DMS53 treated with DMSO at 0.1 percent for 48 hours (cell line): ENCODE data around the gene PPRC1.
A peak's percentile ranks its signal among the peaks of the same experiment; 100 is the strongest.

Experiments used
- DNase-seq: peaks from one replicate; lab custom pipeline; 2025; ENCODE audit not compliant: unreplicated experiment; lab: John Stamatoyannopoulos, UW

The PPRC1 gene, protein sequence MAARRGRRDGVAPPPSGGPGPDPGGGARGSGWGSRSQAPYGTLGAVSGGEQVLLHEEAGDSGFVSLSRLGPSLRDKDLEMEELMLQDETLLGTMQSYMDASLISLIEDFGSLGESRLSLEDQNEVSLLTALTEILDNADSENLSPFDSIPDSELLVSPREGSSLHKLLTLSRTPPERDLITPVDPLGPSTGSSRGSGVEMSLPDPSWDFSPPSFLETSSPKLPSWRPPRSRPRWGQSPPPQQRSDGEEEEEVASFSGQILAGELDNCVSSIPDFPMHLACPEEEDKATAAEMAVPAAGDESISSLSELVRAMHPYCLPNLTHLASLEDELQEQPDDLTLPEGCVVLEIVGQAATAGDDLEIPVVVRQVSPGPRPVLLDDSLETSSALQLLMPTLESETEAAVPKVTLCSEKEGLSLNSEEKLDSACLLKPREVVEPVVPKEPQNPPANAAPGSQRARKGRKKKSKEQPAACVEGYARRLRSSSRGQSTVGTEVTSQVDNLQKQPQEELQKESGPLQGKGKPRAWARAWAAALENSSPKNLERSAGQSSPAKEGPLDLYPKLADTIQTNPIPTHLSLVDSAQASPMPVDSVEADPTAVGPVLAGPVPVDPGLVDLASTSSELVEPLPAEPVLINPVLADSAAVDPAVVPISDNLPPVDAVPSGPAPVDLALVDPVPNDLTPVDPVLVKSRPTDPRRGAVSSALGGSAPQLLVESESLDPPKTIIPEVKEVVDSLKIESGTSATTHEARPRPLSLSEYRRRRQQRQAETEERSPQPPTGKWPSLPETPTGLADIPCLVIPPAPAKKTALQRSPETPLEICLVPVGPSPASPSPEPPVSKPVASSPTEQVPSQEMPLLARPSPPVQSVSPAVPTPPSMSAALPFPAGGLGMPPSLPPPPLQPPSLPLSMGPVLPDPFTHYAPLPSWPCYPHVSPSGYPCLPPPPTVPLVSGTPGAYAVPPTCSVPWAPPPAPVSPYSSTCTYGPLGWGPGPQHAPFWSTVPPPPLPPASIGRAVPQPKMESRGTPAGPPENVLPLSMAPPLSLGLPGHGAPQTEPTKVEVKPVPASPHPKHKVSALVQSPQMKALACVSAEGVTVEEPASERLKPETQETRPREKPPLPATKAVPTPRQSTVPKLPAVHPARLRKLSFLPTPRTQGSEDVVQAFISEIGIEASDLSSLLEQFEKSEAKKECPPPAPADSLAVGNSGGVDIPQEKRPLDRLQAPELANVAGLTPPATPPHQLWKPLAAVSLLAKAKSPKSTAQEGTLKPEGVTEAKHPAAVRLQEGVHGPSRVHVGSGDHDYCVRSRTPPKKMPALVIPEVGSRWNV (N-terminal part only)

GRCh38 chr10:102132563-102133372 lies at the start of gene PPRC1:
Gene PPRC1 (plus strand): TSS chr10:102133040. CDS start chr10:102133069, 29 bp downstream.
- peak; percentile 98 for DNase-seq

- DNase-seq, result no peak
Observed at GRCh38 chr10:102083541-102083940, 49.3 kb upstream of the PPRC1 start.

- no peak for DNase-seq
Observed at GRCh38 chr10:102085336-102085735, 47.5 kb upstream of the PPRC1 start.

DNA sequence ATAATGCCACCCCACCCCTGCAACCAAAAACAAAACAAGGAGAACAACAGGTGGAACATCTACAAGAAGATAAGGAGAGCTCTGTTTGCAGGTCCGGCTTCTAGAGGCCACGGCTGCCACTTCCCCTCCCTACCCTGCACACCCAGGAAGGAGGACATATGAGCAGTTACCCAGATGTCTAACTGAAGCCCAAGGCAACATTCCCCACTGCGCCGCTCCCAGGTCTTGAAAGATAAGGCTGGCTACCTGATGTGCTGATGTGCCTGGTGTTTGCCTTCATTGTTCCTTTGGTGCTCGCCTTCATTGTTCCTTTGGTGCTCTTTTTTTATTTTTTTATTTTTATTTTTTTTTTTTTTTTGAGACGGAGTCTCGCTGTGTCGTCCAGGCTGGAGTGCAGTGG lies 46.6 kb upstream of the PPRC1 start:
- DNase-seq, result no peak

DNA sequence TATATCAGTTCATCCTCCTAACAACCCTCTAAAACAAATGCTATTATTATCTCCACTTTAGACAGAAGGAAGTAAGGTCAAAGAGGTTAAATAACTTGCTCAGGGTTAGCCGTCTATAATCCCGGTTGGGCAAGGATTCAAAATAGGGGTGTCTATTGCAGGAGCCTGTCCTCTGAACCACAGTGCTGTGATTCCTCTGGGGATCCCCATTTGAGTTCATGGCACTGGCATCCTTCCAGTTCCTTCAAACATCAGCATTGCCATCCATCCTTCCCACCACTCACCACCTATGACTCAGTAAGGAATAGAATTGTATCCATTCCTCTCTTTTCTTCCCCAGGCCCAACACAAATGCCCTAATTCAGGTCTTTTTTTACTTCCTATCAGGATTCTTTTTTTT lies 42.1 kb upstream of the PPRC1 start:
- no peak for DNase-seq

- DNase-seq, result no peak
Observed at GRCh38 chr10:102096449-102096848, 36.4 kb upstream of the PPRC1 start.

DNA sequence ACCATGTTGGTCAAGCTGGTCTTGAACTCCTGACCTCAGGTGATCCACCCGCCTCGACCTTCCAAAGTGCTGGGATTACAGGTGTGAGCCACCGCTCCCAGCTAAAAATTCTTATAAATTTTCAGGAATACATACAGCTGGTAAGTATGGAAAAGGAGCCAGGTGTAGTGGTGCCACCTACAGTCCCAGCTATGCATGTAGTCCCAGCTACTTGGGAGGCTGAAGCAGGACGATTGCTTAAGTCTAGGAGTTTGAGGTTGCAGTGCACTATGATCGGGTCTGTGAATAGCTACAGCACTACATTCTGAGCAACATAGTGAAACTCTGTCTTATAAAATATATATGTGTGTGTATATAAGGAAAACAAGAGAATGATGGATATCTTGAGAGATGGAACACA lies 31.7 kb upstream of the PPRC1 start:
- DNase-seq, result no peak

DNA sequence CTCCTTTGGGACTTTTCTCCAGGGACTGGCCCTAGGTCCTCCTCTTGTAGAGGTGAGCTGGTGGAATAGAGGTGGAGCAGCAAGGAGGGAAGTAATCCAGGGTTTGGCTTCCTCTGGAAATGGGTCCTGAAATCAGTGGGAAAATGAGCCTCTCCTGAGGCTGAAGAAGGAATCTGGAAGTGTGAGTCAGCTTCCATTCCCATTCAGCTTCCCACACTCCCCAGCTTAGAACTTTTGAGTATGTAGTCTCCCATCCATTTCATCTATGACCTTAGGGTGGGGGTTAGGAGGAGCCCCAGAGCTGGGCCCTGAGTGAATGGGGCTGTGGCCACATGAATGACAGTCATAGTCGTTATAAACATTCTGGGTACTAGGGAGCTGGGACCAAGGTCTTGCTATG lies 30.4 kb upstream of the PPRC1 start:
- DNase-seq, result no peak

GRCh38 chr10:102106998-102107397 lies 25.8 kb upstream of the PPRC1 start:
- no peak for DNase-seq

GRCh38 chr10:102109166-102110116 lies 23.4 kb upstream of the PPRC1 start:
- DNase-seq, result no peak

DNA sequence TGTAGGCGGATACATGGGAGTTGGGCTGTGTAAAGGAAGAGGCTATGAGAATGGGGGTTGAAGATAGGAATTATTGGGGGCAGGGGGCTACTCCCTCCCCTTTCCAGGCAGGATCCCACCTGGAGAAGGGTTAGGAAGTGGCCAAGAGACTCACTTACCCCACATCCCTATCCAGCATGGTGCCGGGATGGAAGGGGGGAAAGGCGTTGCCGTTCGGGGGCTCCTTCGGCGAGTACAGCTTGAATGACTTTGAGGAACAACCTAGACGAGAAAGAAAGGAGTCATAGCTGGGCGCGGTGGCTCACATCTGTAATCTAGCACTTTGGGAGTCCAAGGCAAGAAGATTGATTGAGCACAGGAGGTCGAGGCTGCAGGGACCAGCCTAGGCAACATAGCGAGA lies 21.6 kb upstream of the PPRC1 start:
- DNase-seq, result no peak

DNA sequence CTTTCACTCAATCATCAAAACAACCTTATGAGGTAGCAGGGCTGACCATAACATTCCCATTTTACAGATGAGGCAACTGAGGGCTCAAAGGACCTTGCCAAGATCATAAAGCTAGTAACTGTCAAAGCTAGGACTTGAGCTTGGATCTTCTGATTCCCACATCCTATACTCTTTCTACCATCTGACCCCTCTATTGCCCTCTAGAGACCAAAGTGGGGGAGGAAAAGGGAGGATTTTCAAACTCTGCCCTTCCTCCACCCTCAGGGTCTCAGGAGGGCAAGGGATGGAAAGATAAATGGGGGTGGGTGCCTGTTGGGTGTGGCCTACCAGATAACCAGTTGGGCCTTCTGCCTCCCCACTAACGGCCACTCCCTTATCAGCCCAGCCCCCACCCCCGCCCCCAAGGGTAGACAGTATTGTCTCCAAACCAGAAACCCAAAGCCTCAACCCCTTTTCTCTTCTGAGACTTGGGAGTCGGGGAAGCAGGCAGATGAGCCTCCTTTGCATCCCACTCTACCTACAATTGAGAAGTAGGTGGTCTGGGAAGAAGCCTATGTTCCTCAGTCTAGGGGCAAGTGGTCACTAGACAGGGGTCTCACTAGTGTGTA lies 20.5 kb upstream of the PPRC1 start:
- no peak for DNase-seq

DNA sequence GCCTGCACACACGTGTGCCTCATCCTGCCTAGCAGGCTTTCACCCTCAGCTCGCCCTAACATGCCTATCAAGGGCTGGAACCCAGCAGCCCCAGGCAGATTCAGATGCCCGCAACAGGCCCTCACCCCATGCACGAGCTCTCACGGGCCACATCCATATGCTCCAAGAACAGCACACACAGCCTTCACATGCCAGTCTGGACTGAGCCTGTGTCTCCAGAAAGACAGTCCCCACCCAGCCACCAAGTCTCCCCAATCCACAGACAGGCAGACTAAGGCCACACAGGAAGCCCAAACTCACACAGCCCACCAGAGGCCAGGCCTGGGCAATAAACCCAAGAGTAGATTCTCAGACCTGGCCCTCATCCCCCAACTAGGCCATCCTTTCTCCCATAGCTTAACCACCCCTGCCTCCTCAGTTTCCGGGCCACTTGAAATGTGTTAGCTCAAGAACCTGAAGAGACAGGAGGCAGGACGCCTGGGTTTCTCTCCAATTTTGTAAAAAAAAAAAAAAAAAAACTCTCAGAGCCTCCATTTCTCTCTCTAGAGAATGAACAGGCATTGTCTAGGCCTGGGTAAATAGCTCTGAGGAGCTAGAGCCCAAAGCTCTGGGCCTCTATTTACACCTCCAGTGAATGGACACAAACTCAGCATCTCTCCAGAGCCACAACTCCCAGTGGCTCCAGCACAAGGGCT lies 19.4 kb upstream of the PPRC1 start:
- no peak for DNase-seq

DNA sequence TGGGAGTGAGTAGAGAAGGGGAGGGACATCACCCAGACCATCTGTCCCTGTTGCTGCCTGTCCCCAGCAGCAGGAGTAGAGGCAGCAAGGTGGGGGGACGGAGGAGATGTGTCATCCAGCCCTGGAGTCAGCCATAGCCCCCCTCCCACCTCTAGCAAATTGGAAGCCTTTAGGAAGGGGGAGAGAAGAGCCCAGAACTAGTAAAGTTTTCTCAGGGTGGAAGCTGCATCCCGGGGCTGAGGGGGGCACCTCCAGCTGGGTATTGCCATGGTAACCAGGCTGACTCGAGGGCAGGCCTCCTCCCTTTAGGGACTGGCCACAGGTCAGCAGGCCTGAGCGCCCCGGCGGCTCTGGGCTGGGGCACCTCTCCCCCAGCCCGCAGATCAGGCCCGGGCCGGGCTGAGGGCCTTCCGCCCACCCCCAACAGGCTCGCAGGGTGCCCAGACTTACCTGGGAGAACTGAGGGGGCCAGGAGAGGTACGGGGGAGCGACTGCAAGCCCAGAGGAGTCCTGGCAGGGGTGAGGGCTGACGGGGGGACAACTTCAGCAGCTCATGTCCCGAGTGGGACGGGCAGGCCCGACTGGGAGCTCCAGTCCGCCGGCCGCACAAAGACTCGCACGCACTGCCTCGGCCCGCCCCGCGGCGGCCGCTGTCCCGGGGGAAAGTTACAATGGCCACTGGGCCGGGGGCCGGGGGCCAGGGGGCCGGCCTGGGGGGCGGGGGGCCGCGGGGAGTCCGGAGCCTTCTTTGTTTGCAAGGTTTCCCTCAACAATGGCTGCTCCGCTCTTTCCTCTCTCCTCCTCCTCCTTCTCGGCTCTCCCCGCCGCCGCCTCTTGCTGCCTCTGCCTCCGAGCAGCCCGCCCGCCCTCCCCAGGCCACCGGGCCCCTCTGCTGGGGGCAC lies 18.6 kb upstream of the PPRC1 start:
- DNase-seq, result peak; percentile 43

GRCh38 chr10:102114861-102115618 lies 17.8 kb upstream of the PPRC1 start:
- peak; percentile 62 for DNase-seq

- peak; percentile 4 for DNase-seq
Observed at GRCh38 chr10:102115775-102116174, 17.1 kb upstream of the PPRC1 start.
